ENCODE data around the gene MED15. TPM values are rescaled to one million over a fixed set of nuclear protein-coding genes. Genes with fewer than 3 reads are reported as not detected.
"Not testable (repeated sequence)": the region's sequence is repeated elsewhere in the genome, so short reads cannot be mapped to it uniquely, and the experiment has no call there.

Gene MED15
- total RNA-seq, 1 experiment from 2014 or later = 17.2 TPM

DNA sequence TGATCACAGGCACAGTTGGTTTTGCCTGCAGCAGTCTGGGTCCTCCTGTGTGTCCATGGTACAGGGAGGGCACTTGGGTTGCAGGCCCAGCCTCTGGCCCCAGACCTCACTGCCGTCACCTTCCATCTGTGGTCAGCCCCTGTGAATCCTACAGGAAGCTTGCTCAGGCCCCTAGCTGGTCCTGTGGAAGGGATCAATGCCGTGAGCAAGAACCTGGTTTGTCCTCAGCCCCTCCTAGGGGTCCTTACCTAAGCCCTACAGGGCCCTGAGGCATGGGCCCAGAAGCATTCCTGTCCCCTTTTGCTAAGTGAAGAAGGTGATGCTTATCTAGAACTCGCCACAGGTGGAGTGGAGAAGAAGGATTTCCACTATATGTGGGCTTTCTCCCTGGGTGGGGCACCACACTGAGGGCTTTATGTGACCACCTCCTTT is 29.9 kb downstream of the MED15 start:
- H3K9me3 ChIP-seq = no peaks in the 10 kb centered on the region; the same call in 1 of the 2 replicates
- no peak overlapping the region for H3K4me3 ChIP-seq
- peaks cover 83% of the 10 kb centered on the region for H3K36me3 ChIP-seq
- DNase-seq = no peak
- no peaks in the 10 kb centered on the region for H3K27me3 ChIP-seq

DNA sequence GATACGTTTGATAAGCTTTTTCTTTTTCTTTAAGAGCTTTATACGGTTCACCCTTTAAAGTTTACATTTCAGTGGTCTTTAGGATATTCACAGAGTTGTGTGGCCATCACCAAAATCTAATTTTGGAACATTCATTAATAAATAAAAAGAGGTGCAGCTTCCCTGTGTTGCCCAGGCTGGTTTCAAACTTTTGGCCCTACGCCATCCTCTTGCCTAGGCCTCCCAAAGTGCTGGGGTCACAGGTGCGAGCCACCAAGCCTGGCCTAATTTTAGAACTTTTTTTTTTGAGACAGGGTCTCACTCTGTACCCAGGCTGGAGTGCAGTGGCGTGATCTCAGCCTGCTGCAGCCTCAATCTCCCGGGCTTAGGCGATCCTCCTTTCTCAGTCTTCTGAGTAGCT is 30.6 kb downstream of the MED15 start:
- H3K27me3 ChIP-seq = no peaks in the 10 kb centered on the region
- no peaks in the 10 kb centered on the region; the same call in 1 of the 2 replicates for H3K9me3 ChIP-seq
- no peak overlapping the region for H3K4me3 ChIP-seq
- DNase-seq = no peak
- H3K36me3 ChIP-seq = peaks cover 82% of the 10 kb centered on the region

DNA sequence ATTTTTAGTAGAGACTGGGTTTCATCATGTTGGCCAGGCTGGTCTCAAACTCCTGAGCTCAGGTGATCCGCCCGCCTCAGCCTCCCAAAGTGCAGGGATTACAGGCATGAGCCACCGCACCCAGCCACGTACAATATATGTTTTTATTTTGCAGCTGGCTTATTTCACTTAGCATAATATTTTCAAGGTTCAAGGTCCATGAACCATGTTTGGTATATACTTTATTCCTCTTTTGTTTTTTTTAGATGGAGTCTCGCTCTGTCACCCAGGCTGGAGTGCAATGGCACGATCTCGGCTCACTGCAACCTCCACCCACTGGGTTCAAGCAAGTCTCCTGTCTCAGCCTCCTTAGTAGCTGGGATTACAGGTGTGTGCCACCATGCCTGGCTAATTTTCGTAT is 31.5 kb downstream of the MED15 start:
- not testable (repeated sequence) for H3K4me3 ChIP-seq, H3K9me3 ChIP-seq, H3K27me3 ChIP-seq, DNase-seq
- peaks cover 83% of the 10 kb centered on the region for H3K36me3 ChIP-seq

DNA sequence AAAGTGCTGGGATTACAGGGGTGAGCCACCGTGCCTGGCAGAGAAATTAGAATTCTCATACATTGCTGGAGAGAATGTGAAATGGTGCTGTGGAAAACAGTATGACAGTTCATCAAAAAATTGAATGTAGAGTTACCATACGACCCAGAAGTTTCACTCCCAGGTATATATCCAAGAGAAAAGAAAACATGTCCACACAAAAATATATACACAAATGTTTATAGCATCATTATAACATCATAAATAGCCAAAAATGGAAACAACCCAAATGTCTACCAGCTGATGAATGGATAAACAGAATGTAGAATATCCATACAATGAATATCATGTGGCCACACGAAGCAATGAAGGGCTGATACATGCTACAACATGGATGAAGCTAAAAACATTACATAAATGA is 34.6 kb downstream of the MED15 start:
- no peak for DNase-seq
- H3K4me3 ChIP-seq = no peak overlapping the region
- H3K9me3 ChIP-seq = peaks cover 4% of the 10 kb centered on the region; the same call in 1 of the 2 replicates
- no peaks in the 10 kb centered on the region for H3K27me3 ChIP-seq
- peaks cover 86% of the 10 kb centered on the region for H3K36me3 ChIP-seq

DNA sequence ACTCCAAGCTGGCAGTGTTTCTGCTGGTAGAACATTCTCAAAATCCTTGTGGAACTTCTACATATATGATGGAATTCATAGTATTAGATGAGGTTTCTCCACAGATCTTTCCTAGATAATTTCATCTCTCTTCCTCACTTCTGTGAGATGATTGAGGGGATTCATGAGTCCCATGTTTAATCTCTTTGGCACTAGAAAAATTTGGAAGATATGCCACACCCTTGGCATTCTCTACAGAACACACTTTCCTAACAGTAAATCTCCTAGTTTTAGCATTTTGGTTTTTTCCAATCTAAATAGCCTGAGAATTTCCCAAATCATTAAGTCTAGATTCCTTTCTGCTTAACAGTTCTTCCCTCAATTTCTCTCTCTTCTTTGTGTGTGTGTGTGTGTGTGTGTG is 35.3 kb downstream of the MED15 start:
- Histone ChIP-seq H3K36me3 (peaks cover 80% of the 10 kb centered on the region), H3K9me3 (peaks cover 4% of the 10 kb centered on the region; the same call in 1 of the 2 replicates), H3K4me3 (no peak overlapping the region), H3K27me3 (no peaks in the 10 kb centered on the region)
- DNase-seq = no peak

DNA sequence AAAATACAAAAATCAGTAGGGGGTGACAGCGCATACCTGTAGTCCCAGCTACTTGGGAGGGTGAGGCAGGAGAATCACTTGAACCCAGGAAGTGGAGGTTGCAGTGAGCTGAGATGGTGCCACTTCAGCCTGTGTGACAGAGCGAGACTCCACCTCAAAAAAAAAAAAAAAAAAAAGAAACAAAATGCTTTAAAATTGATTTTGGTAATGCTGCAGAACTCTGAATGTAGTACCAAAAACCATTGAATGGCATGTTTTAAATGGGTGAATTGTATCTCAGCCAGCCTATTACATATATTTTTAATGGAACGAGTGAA is 37.9 kb downstream of the MED15 start:
- not testable (repeated sequence) for H3K27me3 ChIP-seq, DNase-seq, H3K4me3 ChIP-seq, H3K9me3 ChIP-seq
- peaks cover 71% of the 10 kb centered on the region for H3K36me3 ChIP-seq

- peaks cover 70% of the 10 kb centered on the region for H3K36me3 ChIP-seq
- H3K4me3 ChIP-seq = no peak overlapping the region
- no peak for DNase-seq
- peaks cover 4% of the 10 kb centered on the region; the same call in 1 of the 2 replicates for H3K9me3 ChIP-seq
- no peaks in the 10 kb centered on the region for H3K27me3 ChIP-seq
These were observed 38.5 kb downstream of the MED15 start for GRCh38 chr22:20545681-20546521.

GRCh38 chr22:20546541-20546950 is 39.1 kb downstream of the MED15 start:
- H3K9me3 ChIP-seq = peaks cover 4% of the 10 kb centered on the region; the same call in 1 of the 2 replicates
- H3K4me3 ChIP-seq = no peak overlapping the region
- peaks cover 68% of the 10 kb centered on the region for H3K36me3 ChIP-seq
- no peaks in the 10 kb centered on the region for H3K27me3 ChIP-seq
- no peak for DNase-seq

DNA sequence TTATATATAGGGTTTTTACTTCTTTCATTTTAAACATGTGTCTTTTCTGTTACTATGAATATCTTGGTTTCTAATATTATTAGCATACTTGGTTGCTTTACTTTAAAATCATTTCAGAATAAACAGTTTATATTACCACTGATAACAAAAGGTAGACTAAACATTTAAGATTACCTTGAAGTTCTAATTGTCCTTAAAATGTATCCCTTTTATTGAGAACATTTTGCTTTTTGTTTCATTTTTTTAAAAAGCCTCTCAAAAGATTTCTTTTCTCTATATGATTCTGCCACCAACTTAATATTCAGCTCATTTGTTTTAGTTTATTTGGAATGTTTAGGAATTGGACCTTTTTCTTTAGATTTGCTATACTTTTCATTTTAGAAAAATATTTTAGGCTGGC is 39.6 kb downstream of the MED15 start:
- Histone ChIP-seq H3K27me3 (no peaks in the 10 kb centered on the region), H3K4me3 (no peak overlapping the region), H3K36me3 (peaks cover 68% of the 10 kb centered on the region), H3K9me3 (peaks cover 4% of the 10 kb centered on the region; the same call in 1 of the 2 replicates)
- DNase-seq = no peak

DNA sequence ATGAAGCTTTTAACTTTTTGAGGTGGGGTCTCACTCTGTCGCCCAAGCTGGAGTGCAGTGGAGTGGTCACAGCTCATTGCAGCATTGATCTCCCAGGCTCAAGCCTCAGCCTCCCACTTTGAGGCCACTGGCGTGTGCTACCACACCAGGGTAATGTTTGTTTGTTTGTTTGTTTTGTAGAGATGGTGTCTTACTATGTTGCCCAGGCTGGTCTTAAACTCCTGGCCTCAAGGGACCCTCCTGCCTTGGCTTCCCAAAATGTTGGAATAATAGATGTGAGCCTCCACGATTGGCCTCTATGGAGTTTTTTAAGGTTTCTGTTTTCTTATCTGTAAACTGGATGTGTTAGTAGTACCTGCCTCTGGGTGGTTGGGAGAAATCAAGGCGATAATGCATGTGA is 41.4 kb downstream of the MED15 start:
- DNase-seq = no peak
- Histone ChIP-seq H3K4me3 (no peak overlapping the region), H3K27me3 (no peaks in the 10 kb centered on the region), H3K36me3 (peaks cover 72% of the 10 kb centered on the region), H3K9me3 (0 out of 2 replicates have a peak, but pooled peaks cover 3% of the 10 kb centered on the region)

DNA sequence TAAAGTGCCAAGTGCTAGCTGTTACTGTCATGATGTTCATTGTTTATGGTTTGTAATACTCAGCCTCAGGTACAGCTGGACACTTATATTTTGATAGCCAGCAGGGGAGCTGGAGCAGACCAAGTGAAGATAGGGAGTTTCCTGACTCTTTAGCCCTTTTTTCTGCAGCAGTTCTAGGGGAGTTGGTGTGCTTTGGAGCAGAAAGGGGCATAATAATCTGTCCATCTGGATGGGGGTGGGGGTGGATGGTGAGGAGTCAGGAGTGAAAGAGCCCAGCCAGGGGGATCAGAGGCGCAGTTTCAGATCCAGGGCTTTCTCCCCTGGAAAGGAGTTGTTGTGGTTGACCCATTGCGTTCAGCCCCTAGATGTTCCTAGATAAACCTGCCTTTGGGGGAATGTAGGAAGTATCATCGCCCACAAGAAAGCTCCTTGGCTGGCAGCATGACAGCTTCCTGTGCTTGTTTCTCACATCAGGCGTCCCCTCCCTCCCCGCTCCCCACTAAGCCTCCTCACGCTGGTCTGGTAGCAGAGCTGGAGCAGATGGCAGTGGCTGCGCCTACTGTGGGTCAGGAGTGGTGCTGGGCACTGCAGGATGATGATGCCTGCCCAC is 41.9 kb downstream of the MED15 start:
- no peaks in the 10 kb centered on the region for H3K9me3 ChIP-seq
- no peaks in the 10 kb centered on the region for H3K27me3 ChIP-seq
- peak; percentile 23 for DNase-seq
- H3K4me3 ChIP-seq = no peak overlapping the region
- peaks cover 72% of the 10 kb centered on the region for H3K36me3 ChIP-seq

DNA sequence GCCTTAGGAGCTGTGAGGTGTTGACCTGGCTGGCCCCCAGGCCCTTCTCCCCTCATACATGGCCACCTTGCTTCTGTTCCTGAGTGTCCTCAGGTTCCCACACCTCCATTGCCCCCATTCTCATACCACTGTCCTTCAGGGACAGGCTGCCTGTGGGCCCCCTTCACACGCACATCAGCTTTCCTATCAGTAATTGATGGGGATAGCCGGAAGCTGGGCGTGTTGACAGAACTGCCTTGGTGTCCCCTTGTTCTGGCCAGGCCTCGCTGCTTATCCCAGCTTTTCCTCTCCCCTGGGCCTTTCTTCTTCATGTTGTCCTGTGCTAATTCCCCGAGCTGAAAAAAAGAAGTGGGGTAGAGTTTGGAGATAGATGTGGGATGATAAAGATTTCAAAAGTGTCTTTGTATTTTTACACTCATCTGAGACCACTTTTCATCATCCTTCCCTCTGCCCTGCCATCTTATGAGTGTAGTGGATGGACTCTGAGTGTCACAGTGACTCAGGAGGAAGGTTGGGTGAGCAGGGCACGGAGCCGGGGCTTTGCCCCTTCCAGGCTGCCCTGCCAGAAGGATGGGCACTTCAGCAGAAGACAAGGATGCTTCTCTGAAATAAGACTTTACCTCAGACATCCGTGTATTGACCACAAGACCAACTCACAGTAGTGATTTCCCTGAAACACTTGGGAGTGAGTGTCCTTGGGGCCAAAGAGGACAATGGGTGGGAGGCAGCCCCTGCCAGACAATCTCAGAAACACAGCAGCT is 42.8 kb downstream of the MED15 start:
- no peaks in the 10 kb centered on the region for H3K27me3 ChIP-seq
- H3K36me3 ChIP-seq = peaks cover 73% of the 10 kb centered on the region
- DNase-seq = no peak
- H3K9me3 ChIP-seq = no peaks in the 10 kb centered on the region
- no peak overlapping the region for H3K4me3 ChIP-seq

- Histone ChIP-seq H3K36me3 (peaks cover 74% of the 10 kb centered on the region), H3K9me3 (no peaks in the 10 kb centered on the region), H3K27me3 (no peaks in the 10 kb centered on the region), H3K4me3 (no peak overlapping the region)
- DNase-seq = peak; percentile 56
These were observed 43.7 kb downstream of the MED15 start for GRCh38 chr22:20550851-20551744.

- H3K9me3 ChIP-seq = no peaks in the 10 kb centered on the region
- no peak overlapping the region for H3K4me3 ChIP-seq
- DNase-seq = no peak
- H3K27me3 ChIP-seq = no peaks in the 10 kb centered on the region
- H3K36me3 ChIP-seq = peaks cover 81% of the 10 kb centered on the region
These were observed 44.5 kb downstream of the MED15 start for GRCh38 chr22:20551805-20552442.

- no peaks in the 10 kb centered on the region for H3K9me3 ChIP-seq
- no peaks in the 10 kb centered on the region for H3K27me3 ChIP-seq
- no peak overlapping the region for H3K4me3 ChIP-seq
- H3K36me3 ChIP-seq = peaks cover 87% of the 10 kb centered on the region
- peak; percentile 39 for DNase-seq
These were observed 45.3 kb downstream of the MED15 start for GRCh38 chr22:20552443-20553401.
